ENCODE data around the gene MCF2L. TPM values are rescaled to one million over a fixed set of nuclear protein-coding genes. Genes with fewer than 3 reads are reported as not detected.

MCF2L gene
- total RNA-seq, 6 experiments from 2014 or later = 9.6 to 18.4 (median 11.7) TPM

DNA sequence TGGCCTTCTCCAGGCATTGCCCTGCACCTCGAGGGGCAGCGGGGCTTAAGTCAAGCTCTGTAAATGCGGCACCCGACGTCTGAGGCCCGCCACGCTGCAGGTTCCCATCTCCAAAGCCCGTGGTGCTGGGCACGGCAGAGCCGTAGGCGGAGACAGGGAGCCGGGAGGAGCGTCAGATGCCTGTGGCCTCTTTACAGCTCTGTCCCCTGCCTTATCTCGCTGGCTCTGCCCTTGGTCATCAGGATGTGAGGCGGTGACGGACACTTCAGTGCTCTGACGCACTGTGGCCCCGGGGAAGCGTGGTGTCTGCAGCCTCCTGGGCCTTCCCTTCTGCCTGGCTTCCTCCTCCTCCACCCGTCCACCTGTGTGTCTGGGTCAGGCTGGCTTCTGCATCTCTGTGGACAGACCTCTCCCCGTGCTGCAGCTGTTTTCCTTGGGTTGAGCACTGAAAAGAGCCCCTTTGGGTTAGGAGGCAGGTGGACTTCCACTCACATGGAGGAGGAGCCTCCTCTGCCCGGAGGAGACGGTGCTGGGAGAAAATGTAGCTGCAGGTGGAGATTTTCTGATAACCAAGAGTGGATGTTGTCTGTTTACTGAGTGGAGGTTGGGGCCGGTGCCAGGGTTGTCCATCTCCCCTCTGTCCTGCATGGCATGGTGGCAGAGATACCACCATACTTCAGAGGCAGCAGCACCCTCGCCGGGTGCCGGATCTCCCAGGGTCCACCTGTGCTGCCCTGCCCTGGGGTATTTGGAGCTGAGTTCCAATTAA is 14.6 kb downstream of the MCF2L start:
- 89% methylated on average over 4 of the region's 27 CpGs for WGBS (ENCODE audit: insufficient coverage, low coverage, low lambda C conversion rate, missing lambda C conversion rate)
- peaks cover 0 to 4% (median 0%) of the 10 kb centered on the region in 4 donors for H3K4me1 ChIP-seq
- DNase-seq (no peak), ATAC-seq (peak; percentile 10 to 61 (median 39))
- TF ChIP-seq, protein P1, sequence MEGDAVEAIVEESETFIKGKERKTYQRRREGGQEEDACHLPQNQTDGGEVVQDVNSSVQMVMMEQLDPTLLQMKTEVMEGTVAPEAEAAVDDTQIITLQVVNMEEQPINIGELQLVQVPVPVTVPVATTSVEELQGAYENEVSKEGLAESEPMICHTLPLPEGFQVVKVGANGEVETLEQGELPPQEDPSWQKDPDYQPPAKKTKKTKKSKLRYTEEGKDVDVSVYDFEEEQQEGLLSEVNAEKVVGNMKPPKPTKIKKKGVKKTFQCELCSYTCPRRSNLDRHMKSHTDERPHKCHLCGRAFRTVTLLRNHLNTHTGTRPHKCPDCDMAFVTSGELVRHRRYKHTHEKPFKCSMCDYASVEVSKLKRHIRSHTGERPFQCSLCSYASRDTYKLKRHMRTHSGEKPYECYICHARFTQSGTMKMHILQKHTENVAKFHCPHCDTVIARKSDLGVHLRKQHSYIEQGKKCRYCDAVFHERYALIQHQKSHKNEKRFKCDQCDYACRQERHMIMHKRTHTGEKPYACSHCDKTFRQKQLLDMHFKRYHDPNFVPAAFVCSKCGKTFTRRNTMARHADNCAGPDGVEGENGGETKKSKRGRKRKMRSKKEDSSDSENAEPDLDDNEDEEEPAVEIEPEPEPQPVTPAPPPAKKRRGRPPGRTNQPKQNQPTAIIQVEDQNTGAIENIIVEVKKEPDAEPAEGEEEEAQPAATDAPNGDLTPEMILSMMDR (IDR thresholded peaks at IDR 0.05) = no peak
- no peak for TF ChIP-seq POLR2A (IDR thresholded peaks at IDR 0.05)
- H3K27ac ChIP-seq = no peak overlapping the region
- H3K9me3 ChIP-seq = no peaks in the 10 kb centered on the region
- H3K4me3 ChIP-seq = no peak overlapping the region
- intact Hi-C loops (cut with DNase I) = no loop called here
- H3K27me3 ChIP-seq = no peaks in the 10 kb centered on the region
- H3K36me3 ChIP-seq = no peaks in the 10 kb centered on the region

DNA sequence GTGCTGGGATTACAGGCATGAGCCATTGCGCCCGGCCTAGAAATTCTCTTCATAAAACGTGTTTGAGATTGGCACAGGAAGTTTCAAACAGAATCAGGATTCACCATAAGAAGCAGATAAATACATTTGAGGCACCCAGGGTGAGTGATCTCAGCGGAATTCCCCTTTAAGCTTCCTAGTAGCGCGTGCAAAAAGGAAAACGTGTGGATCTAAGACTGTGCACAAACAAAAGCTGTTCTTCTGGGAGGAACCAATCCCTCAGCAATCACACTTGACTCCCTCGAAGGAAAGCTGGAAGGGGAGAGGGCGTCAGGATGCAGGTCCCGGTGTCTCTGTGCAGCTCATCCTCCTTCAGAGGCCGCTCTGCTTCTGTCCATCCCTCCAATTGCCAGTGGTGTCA is 15.5 kb downstream of the MCF2L start:
- Histone ChIP-seq H3K4me3 (peak overlapping the region in 2 of 3 donors; percentile 14 to 37), H3K27me3 (no peaks in the 10 kb centered on the region), H3K9me3 (no peaks in the 10 kb centered on the region), H3K36me3 (no peaks in the 10 kb centered on the region), H3K4me1 (peaks cover 0 to 4% (median 0%) of the 10 kb centered on the region in 4 donors), H3K27ac (peak overlapping the region in 2 of 3 donors; percentile 42 to 51)
- no peak for TF ChIP-seq POLR2A (IDR thresholded peaks at IDR 0.05)
- TF ChIP-seq, protein P1 (IDR thresholded peaks at IDR 0.05) = no peak
- intact Hi-C loops (cut with DNase I) = no loop called here
- WGBS (ENCODE audit: insufficient coverage, low coverage, low lambda C conversion rate, missing lambda C conversion rate) = 68% methylated on average over 8 of the region's 11 CpGs
- ATAC-seq (no peak), DNase-seq (no peak)

DNA sequence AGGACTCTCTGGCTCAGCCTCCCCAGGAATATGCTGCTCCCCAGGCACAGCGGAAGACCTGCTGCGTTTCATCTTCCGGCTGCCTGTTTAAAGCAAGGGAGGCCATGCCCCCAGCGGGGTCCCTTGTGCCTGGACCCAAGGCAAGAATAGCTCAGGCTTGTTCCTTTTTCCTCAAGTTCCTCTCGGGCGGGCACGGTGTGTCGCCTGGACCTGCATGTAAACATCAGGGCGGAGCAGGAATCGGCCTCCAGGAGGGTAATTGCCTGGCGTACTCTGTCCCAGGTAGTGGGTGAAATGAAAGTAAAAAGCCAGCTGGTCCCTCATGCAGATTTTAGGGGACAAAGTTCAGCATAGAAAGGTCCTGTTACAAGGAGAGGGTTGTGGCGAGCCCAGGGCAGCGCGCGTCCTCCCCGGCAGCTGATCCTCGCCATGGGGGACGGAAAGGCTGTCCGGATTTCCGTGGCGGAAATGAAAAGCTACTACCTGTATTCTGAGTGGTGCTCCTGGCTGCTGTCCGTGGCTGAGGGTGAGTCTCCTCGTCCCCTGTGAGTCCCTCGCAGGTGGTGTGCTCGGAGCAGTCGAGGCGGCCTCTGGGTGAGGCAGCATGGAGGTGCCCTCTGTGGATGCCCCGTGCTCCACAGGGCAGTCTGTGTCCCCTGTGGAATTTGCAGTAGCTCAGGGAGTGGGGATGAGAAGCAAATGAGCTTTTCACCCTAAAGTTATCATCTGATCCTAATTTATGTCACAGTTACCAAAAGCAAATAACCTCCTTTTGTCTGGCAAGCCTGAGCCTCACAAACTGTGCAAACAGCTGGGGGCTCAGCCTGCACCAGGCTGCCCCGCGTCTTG is 16.2 kb downstream of the MCF2L start:
- H3K36me3 ChIP-seq = no peaks in the 10 kb centered on the region
- peaks cover 0 to 4% (median 0%) of the 10 kb centered on the region in 4 donors for H3K4me1 ChIP-seq
- WGBS (ENCODE audit: insufficient coverage, low coverage, low lambda C conversion rate, missing lambda C conversion rate) = 21% methylated on average over 10 of the region's 30 CpGs
- intact Hi-C loops (cut with DNase I) = no loop called here
- TF ChIP-seq POLR2A (IDR thresholded peaks at IDR 0.05) = peak; percentile 11
- TF ChIP-seq, protein P1 (IDR thresholded peaks at IDR 0.05) = no peak
- peak overlapping the region; percentile 14 to 37 (median 35) for H3K4me3 ChIP-seq
- no peaks in the 10 kb centered on the region for H3K27me3 ChIP-seq
- ATAC-seq (peak; percentile 81 to 88 (median 84)), DNase-seq (peak in 2 of 3 donors; percentile 48 to 67)
- H3K9me3 ChIP-seq = no peaks in the 10 kb centered on the region
- peak overlapping the region; percentile 32 to 51 (median 42) for H3K27ac ChIP-seq

DNA sequence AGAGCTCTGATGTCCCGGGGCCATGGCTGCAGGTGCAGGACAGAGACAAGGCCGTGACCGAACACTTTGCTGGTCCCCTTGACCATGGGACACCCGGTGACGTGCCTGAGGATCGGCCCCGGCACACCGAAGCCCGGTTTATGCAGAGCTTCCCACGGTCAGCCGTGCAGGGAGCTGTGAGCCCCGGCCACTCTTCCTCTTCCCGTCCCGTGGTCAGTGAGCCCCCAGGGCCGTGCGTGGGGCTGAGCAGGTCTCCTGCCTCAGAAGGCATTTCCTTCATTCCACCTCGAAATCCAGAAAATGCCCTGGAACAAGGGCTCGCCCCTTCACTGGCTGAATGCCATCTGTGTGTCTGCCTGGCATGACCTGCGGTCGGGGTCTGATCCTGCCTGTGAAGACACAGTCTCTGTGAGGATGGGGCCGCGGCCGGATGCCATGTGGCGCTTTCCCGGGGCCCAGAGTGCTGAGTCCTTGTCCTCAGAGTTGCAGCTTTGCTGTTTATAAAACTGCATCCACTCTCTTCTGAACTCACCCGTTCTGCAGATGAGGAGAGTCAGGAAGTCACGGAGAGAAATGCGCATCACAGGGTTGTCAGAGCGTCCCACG is 16.9 kb downstream of the MCF2L start:
- intact Hi-C loops (cut with DNase I) = no loop called here
- Histone ChIP-seq H3K36me3 (no peaks in the 10 kb centered on the region), H3K27ac (peak overlapping the region in 1 of 3 donors; percentile 42), H3K4me3 (peak overlapping the region in 1 of 3 donors; percentile 37), H3K27me3 (no peaks in the 10 kb centered on the region), H3K4me1 (peaks cover 0 to 4% (median 0%) of the 10 kb centered on the region in 4 donors), H3K9me3 (no peaks in the 10 kb centered on the region)
- no CpG with 5 or more reads among the region's 30 CpGs for WGBS (ENCODE audit: insufficient coverage, low coverage, low lambda C conversion rate, missing lambda C conversion rate)
- DNase-seq (no peak), ATAC-seq (peak in 3 of 4 donors; percentile 3 to 36 (median 9))
- TF ChIP-seq, protein P1 (IDR thresholded peaks at IDR 0.05) = no peak
- no peak for TF ChIP-seq POLR2A (IDR thresholded peaks at IDR 0.05)
